ENCODE results near the gene BRD4. TPM values are rescaled to one million over a fixed set of nuclear protein-coding genes. Genes with fewer than 3 reads are reported as not detected.

Gene BRD4
- total and polyA plus RNA-seq, 2 donors (not counting 3 experiments of a cell fraction or from before 2014, with no cell fraction given): 14.9 to 125 TPM

- Histone ChIP-seq H3K4me1 (ENCODE audit: control insufficient read depth, extremely low read depth, insufficient read depth, low read length) (no peaks in the 10 kb centered on the region), H3K9ac (replicated peaks; ENCODE audit: extremely low read depth, insufficient read depth, low read length) (no peak overlapping the region), H3K9me3 (replicated peaks; ENCODE audit: control insufficient read depth, insufficient read depth, low read length) (no peaks in the 10 kb centered on the region), H3K4me3 (replicated peaks in 1 of 3; ENCODE audit: insufficient read depth in 1 of 3, low read depth in 1 of 3, low read length in 3 of 3) (no peak overlapping the region), H3K27ac (ENCODE audit: insufficient read depth, low read depth, low read length) (no peak overlapping the region), H3K36me3 (ENCODE audit: control insufficient read depth in 2 of 2, extremely low read depth in 1 of 2, insufficient read depth in 2 of 2, low read length in 2 of 2) (no peaks in the 10 kb centered on the region), H3K4me2 (ENCODE audit: insufficient read depth, low read length) (no peak overlapping the region), H3K27me3 (ENCODE audit: control insufficient read depth in 2 of 2, insufficient read depth in 2 of 2, low read length in 2 of 2) (peaks cover 7 to 8% of the 10 kb centered on the region in 2 experiments), H3K9me1 (replicated peaks; ENCODE audit: control insufficient read depth, extremely low read depth, insufficient read depth, low read length) (no peaks in the 10 kb centered on the region), H4K20me1 (replicated peaks; ENCODE audit: control insufficient read depth, extremely low read depth, insufficient read depth, low read length) (no peaks in the 10 kb centered on the region), H3K79me2 (ENCODE audit: control insufficient read depth, insufficient read depth, low read length) (no peaks in the 10 kb centered on the region), H2AFZ (ENCODE audit: low read depth, low read length) (no peak overlapping the region)
- dilution Hi-C loops (cut with MboI; ENCODE audit: extremely low pct_ligation_motif_present, low sequenced_read_pairs) (no loop called here), intact Hi-C loops (cut with micrococcal nuclease) (no loop called here)
- no peak for TF ChIP-seq MYC (IDR thresholded peaks at IDR 0.05; ENCODE audit: low read depth, low read length)
- no peak for TF ChIP-seq JUN (IDR thresholded peaks at IDR 0.05; ENCODE audit: borderline replicate concordance, insufficient read depth, insufficient read length, low read depth)
- TF ChIP-seq POLR2AphosphoS5 (IDR thresholded peaks at IDR 0.05; ENCODE audit: insufficient read depth, low read depth, low read length): no peak
- no peak for TF ChIP-seq MAX (IDR thresholded peaks at IDR 0.05; ENCODE audit: insufficient read depth, insufficient read length)
- TF ChIP-seq EZH2 (IDR thresholded peaks at IDR 0.05; ENCODE audit: borderline replicate concordance, low read depth, low read length, severe bottlenecking): no peak
- no peak for TF ChIP-seq FOS (IDR thresholded peaks at IDR 0.05; ENCODE audit: borderline replicate concordance, insufficient read depth, low read length)
- no peak for TF ChIP-seq CTCF (IDR thresholded peaks at IDR 0.05; ENCODE audit: extremely low read depth in 1 of 2, insufficient read depth in 1 of 2, low read depth in 1 of 2, low read length in 2 of 2)
- TF ChIP-seq POLR2A (IDR thresholded peaks at IDR 0.05; ENCODE audit: low read depth, low read length): no peak
- no peak for TF ChIP-seq GATA2 (IDR thresholded peaks at IDR 0.05; ENCODE audit: insufficient read depth, insufficient read length, low read depth, low read length)
- CTCF ChIA-PET: no interaction called here
- POLR2A ChIA-PET: no interaction called here
- no peak for DNase-seq (ENCODE audit: low read depth, low spot score)
- no peak for FAIRE-seq
- no TSS peak for BruUV-seq (replicated peaks)
These were observed 140.8 kb downstream of the BRD4 start for GRCh38 chr19:15191514-15191913.
